ENCODE measurements around the gene COX7A2. TPM values are rescaled to one million over a fixed set of nuclear protein-coding genes. Genes with fewer than 3 reads are reported as not detected.

COX7A2 gene
- 100 to 1,000 TPM; 489 to 495 TPM for total RNA-seq

GRCh38 chr6:75243333-75244062 is at the start of gene COX7A2:
Gene COX7A2 (minus strand): TSS chr6:75243801. CDS start chr6:75243734, 67 bp downstream.
- H3K27me3 Mint-ChIP-seq, result peaks cover 21% of the 10 kb centered on the region
- peak within 1 kb of the TSS; percentile 98 for H3K27ac Mint-ChIP-seq
- H3K9me3 Mint-ChIP-seq, result no peaks in the 10 kb centered on the region
- H3K36me3 Mint-ChIP-seq, result peaks cover 29% of the 10 kb centered on the region
- peak; percentile 83 for DNase-seq
- H3K4me1 Mint-ChIP-seq, result peaks cover 12% of the 10 kb centered on the region
- peak within 1 kb of the TSS; percentile 89 for H3K4me3 Mint-ChIP-seq

GRCh38 chr6:75292555-75292954 is 49.0 kb upstream of the COX7A2 start:
- Mint-ChIP-seq H3K4me1 (peaks cover 21% of the 10 kb centered on the region), H3K9me3 (no peaks in the 10 kb centered on the region), H3K36me3 (peaks cover 8% of the 10 kb centered on the region), H3K27ac (no peak overlapping the region), H3K27me3 (no peaks in the 10 kb centered on the region), H3K4me3 (no peak overlapping the region)
- DNase-seq, result no peak

- H3K27ac Mint-ChIP-seq, result no peak overlapping the region
- DNase-seq, result no peak
- no peaks in the 10 kb centered on the region for H3K27me3 Mint-ChIP-seq
- no peaks in the 10 kb centered on the region for H3K9me3 Mint-ChIP-seq
- peaks cover 29% of the 10 kb centered on the region for H3K4me1 Mint-ChIP-seq
- no peak overlapping the region for H3K4me3 Mint-ChIP-seq
- H3K36me3 Mint-ChIP-seq, result peaks cover 16% of the 10 kb centered on the region
Measured at GRCh38 chr6:75291744-75292143, 48.1 kb upstream of the COX7A2 start.

- H3K4me1 Mint-ChIP-seq, result peaks cover 34% of the 10 kb centered on the region
- peaks cover 16% of the 10 kb centered on the region for H3K36me3 Mint-ChIP-seq
- H3K27me3 Mint-ChIP-seq, result no peaks in the 10 kb centered on the region
- no peaks in the 10 kb centered on the region for H3K9me3 Mint-ChIP-seq
- no peak overlapping the region for H3K4me3 Mint-ChIP-seq
- no peak overlapping the region for H3K27ac Mint-ChIP-seq
- DNase-seq, result no peak
Measured at GRCh38 chr6:75291331-75291730, 47.7 kb upstream of the COX7A2 start.

- peaks cover 16% of the 10 kb centered on the region for H3K36me3 Mint-ChIP-seq
- H3K27ac Mint-ChIP-seq, result no peak overlapping the region
- H3K27me3 Mint-ChIP-seq, result no peaks in the 10 kb centered on the region
- no peaks in the 10 kb centered on the region for H3K9me3 Mint-ChIP-seq
- peaks cover 35% of the 10 kb centered on the region for H3K4me1 Mint-ChIP-seq
- H3K4me3 Mint-ChIP-seq, result no peak overlapping the region
- no peak for DNase-seq
Measured at GRCh38 chr6:75290136-75290945, 46.7 kb upstream of the COX7A2 start.

GRCh38 chr6:75288023-75288422 is 44.4 kb upstream of the COX7A2 start:
- Mint-ChIP-seq H3K4me3 (no peak overlapping the region), H3K27ac (peak overlapping the region; percentile 76), H3K36me3 (peaks cover 16% of the 10 kb centered on the region), H3K4me1 (peaks cover 35% of the 10 kb centered on the region), H3K9me3 (no peaks in the 10 kb centered on the region), H3K27me3 (no peaks in the 10 kb centered on the region)
- DNase-seq, result no peak

GRCh38 chr6:75287424-75287823 is 43.8 kb upstream of the COX7A2 start:
- peaks cover 16% of the 10 kb centered on the region for H3K36me3 Mint-ChIP-seq
- H3K27ac Mint-ChIP-seq, result peak overlapping the region; percentile 76
- H3K4me3 Mint-ChIP-seq, result no peak overlapping the region
- H3K9me3 Mint-ChIP-seq, result no peaks in the 10 kb centered on the region
- DNase-seq, result no peak
- peaks cover 37% of the 10 kb centered on the region for H3K4me1 Mint-ChIP-seq
- H3K27me3 Mint-ChIP-seq, result no peaks in the 10 kb centered on the region

GRCh38 chr6:75286955-75287354 is 43.4 kb upstream of the COX7A2 start:
- H3K4me1 Mint-ChIP-seq, result peaks cover 39% of the 10 kb centered on the region
- H3K4me3 Mint-ChIP-seq, result no peak overlapping the region
- DNase-seq, result no peak
- peaks cover 18% of the 10 kb centered on the region for H3K36me3 Mint-ChIP-seq
- no peaks in the 10 kb centered on the region for H3K9me3 Mint-ChIP-seq
- H3K27ac Mint-ChIP-seq, result peak overlapping the region; percentile 76
- H3K27me3 Mint-ChIP-seq, result no peaks in the 10 kb centered on the region

- Mint-ChIP-seq H3K9me3 (no peaks in the 10 kb centered on the region), H3K27me3 (no peaks in the 10 kb centered on the region), H3K27ac (no peak overlapping the region), H3K36me3 (peaks cover 18% of the 10 kb centered on the region), H3K4me1 (peaks cover 40% of the 10 kb centered on the region), H3K4me3 (no peak overlapping the region)
- DNase-seq, result no peak
Measured at GRCh38 chr6:75285283-75285639, 41.7 kb upstream of the COX7A2 start.

GRCh38 chr6:75284632-75285282 is 41.2 kb upstream of the COX7A2 start, which contains the start of gene TMEM30A:
Gene TMEM30A (minus strand): TSS chr6:75284792. CDS start chr6:75284638, 154 bp downstream.
- DNase-seq, result peak; percentile 96
- Mint-ChIP-seq H3K27me3 (no peaks in the 10 kb centered on the region), H3K9me3 (no peaks in the 10 kb centered on the region), H3K4me3 (no peak within 1 kb of the TSS), H3K36me3 (peaks cover 16% of the 10 kb centered on the region), H3K4me1 (peaks cover 43% of the 10 kb centered on the region), H3K27ac (no peak within 1 kb of the TSS)

GRCh38 chr6:75283907-75284631 is 40.5 kb upstream of the COX7A2 start:
- Mint-ChIP-seq H3K36me3 (peaks cover 14% of the 10 kb centered on the region), H3K27me3 (no peaks in the 10 kb centered on the region), H3K9me3 (no peaks in the 10 kb centered on the region), H3K4me3 (no peak overlapping the region), H3K4me1 (peaks cover 47% of the 10 kb centered on the region), H3K27ac (no peak overlapping the region)
- no peak for DNase-seq

GRCh38 chr6:75282706-75283105 is 39.1 kb upstream of the COX7A2 start:
- Mint-ChIP-seq H3K4me3 (peak overlapping the region; percentile 72), H3K27ac (peak overlapping the region; percentile 55), H3K36me3 (peaks cover 18% of the 10 kb centered on the region)

GRCh38 chr6:75281653-75282052 is 38.1 kb upstream of the COX7A2 start:
- peaks cover 41% of the 10 kb centered on the region for H3K4me1 Mint-ChIP-seq
- H3K27me3 Mint-ChIP-seq, result no peaks in the 10 kb centered on the region
- H3K27ac Mint-ChIP-seq, result peak overlapping the region; percentile 70
- DNase-seq, result no peak
- H3K4me3 Mint-ChIP-seq, result peak overlapping the region; percentile 68
- peaks cover 15% of the 10 kb centered on the region for H3K36me3 Mint-ChIP-seq
- H3K9me3 Mint-ChIP-seq, result no peaks in the 10 kb centered on the region

More at GRCh38 chr6:75282706-75283105, 39.1 kb upstream of the COX7A2 start:
- peaks cover 47% of the 10 kb centered on the region for H3K4me1 Mint-ChIP-seq
- no peak for DNase-seq
- H3K9me3 Mint-ChIP-seq, result no peaks in the 10 kb centered on the region
- H3K27me3 Mint-ChIP-seq, result no peaks in the 10 kb centered on the region

GRCh38 chr6:75280131-75280855 is 36.7 kb upstream of the COX7A2 start:
- H3K27ac Mint-ChIP-seq, result peak overlapping the region; percentile 21
- H3K4me1 Mint-ChIP-seq, result peaks cover 49% of the 10 kb centered on the region
- no peak overlapping the region for H3K4me3 Mint-ChIP-seq
- peaks cover 1% of the 10 kb centered on the region for H3K9me3 Mint-ChIP-seq
- H3K27me3 Mint-ChIP-seq, result no peaks in the 10 kb centered on the region
- DNase-seq, result no peak
- H3K36me3 Mint-ChIP-seq, result peaks cover 23% of the 10 kb centered on the region
